HepG2 (cell line): ENCODE measurements around the gene DHRS1. TPM values are rescaled to one million over a fixed set of nuclear protein-coding genes. Genes with fewer than 3 reads are reported as not detected.
A peak's percentile ranks its signal among the peaks of the same experiment; 100 is the strongest.

Experiments used
- ATAC-seq: fragments of 200-7000 bp; cut with Tn5 transposase; 3 replicates; pipeline ENCODE4 v1.9.1; 2020; ENCODE audit warnings: mild to moderate bottlenecking, moderate library complexity
- BruUV-seq: library from RNA; stranded (reverse); fragments of 400-500 nt; replicated peaks from 2 replicates; lab custom pipeline; 2021; lab: Mats Ljungman, UMichigan
- CTCF ChIA-PET: fragments of 300-600 bp; formaldehyde crosslinking; extraction: SDS; loops from one replicate; lab custom pipeline; 2021; ENCODE audit warnings: low total read pairs, inconsistent platforms, low intra/inter-chr PET ratio; lab: Yijun Ruan, JAX
- POLR2A ChIA-PET: fragments of 350-600 bp; sonication (Branson Sonifier 250); formaldehyde crosslinking; loops from one replicate; lab custom pipeline; 2020; ENCODE audit warnings: antibody characterized with exemption, inconsistent platforms; lab: Yijun Ruan, JAX
- DNase-seq: peaks from one replicate; pipeline ENCODE4 v3.0.0-alpha.2; 2015; ENCODE audit warnings: low spot score
- FAIRE-seq: peaks from 3 replicates; lab custom pipeline; 2011; peaks lifted over from hg19 to GRCh38; lab: Jason Lieb, UNC
- H2AFZ ChIP-seq: one replicate; pipeline ENCODE4 v1.6.1; 2011; ENCODE audit warnings: low read length, inconsistent platforms
- H3K27ac ChIP-seq: fragments of 300-600 bp; 3 replicates; pipeline ENCODE4 v1.8.0; 2011; ENCODE audit warnings: mixed run types, mild to moderate bottlenecking, mixed read lengths, low read length, inconsistent platforms; ENCODE audit not compliant: insufficient read depth; ENCODE audit errors: extremely low read length
- H3K27me3 ChIP-seq, 2 experiments: fragments of 200-600 bp in 1 of 2; 2 replicates in 1 of 2; 3 replicates in 1 of 2; pipeline versions ENCODE4 v1.6.0 to v1.8.0; 2011; ENCODE audit warnings: low read length in 2 of 2, mild to moderate bottlenecking in 2 of 2, moderate library complexity in 2 of 2, inconsistent platforms in 1 of 2; ENCODE audit not compliant: insufficient read depth in 2 of 2, control insufficient read depth in 1 of 2
- H3K36me3 ChIP-seq, 2 experiments: fragments of 200-600 bp in 1 of 2; replicated peaks in 1 of 2; 2 replicates in 1 of 2; 3 replicates in 1 of 2; pipeline versions ENCODE4 v1.5.1 to v1.8.0; 2011; ENCODE audit warnings: low read length in 2 of 2, inconsistent platforms in 1 of 2; ENCODE audit not compliant: insufficient read depth in 2 of 2, control insufficient read depth in 1 of 2
- H3K4me1 ChIP-seq: 2 replicates; pipeline ENCODE4 v1.5.1; 2012; ENCODE audit warnings: low read length, inconsistent platforms; ENCODE audit not compliant: insufficient read depth
- H3K4me2 ChIP-seq: 2 replicates; pipeline ENCODE4 v1.6.0; 2011; ENCODE audit warnings: low read depth, low read length, inconsistent platforms
- H3K4me3 ChIP-seq, 3 experiments: fragments of 200-600 bp in 1 of 3; sonication (generic), shearing (Covaris generic) in 1 of 3; replicated peaks in 1 of 3; 2 replicates each; pipeline ENCODE4 v1.5.1; 2011 to 2016; ENCODE audit warnings: low read length in 3 of 3, inconsistent platforms in 2 of 3, low read depth in 2 of 3, mild to moderate bottlenecking in 2 of 3, control low read depth in 1 of 3, mixed read lengths in 1 of 3; ENCODE audit not compliant: insufficient read depth in 1 of 3
- H3K79me2 ChIP-seq: one replicate; pipeline ENCODE4 v1.6.1; 2011; ENCODE audit warnings: low read length, inconsistent platforms; ENCODE audit not compliant: insufficient read depth
- H3K9ac ChIP-seq: 2 replicates; pipeline ENCODE4 v1.6.0; 2011; ENCODE audit warnings: mild to moderate bottlenecking, low read depth, low read length, inconsistent platforms; ENCODE audit not compliant: insufficient read depth
- H3K9me3 ChIP-seq: 2 replicates; pipeline ENCODE4 v1.5.1; 2012; ENCODE audit warnings: mild to moderate bottlenecking, low read length
- H4K20me1 ChIP-seq: 2 replicates; pipeline ENCODE4 v1.6.0; 2011; ENCODE audit warnings: inconsistent platforms, mild to moderate bottlenecking, low read length, moderate library complexity; ENCODE audit not compliant: insufficient read depth
- BRCA1 ChIP-seq: sonication (generic); formaldehyde crosslinking; IDR thresholded peaks from 2 replicates; pipeline ENCODE4 v1.4.0; 2020; ENCODE audit warnings: missing genetic modification reagents
- JUN ChIP-seq: sonication (generic); formaldehyde crosslinking; IDR thresholded peaks from 2 replicates; pipeline ENCODE4 v1.4.0; 2020; ENCODE audit warnings: mild to moderate bottlenecking, missing genetic modification reagents
- ZBTB7A ChIP-seq: sonication (generic); formaldehyde crosslinking; IDR thresholded peaks from 2 replicates; pipeline ENCODE4 v1.8.0; 2022; ENCODE audit warnings: mild to moderate bottlenecking, missing genetic modification reagents
- ZNF616 ChIP-seq: sonication (generic); formaldehyde crosslinking; IDR thresholded peaks from 2 replicates; pipeline ENCODE4 v1.5.0; 2020; ENCODE audit warnings: low read depth, mild to moderate bottlenecking, missing genetic modification reagents
- WGBS: methylation state at CpG from one replicate; pipeline ENCODE4 v1.1.6; 2017; ENCODE audit warnings: low lambda C conversion rate; 5-methylcytosine and 5-hydroxymethylcytosine counted together
- in situ Hi-C: cut with HindIII; loops from 2 replicates; pipeline ENCODE4 v1.10.0; 2017; ENCODE audit warnings: low pct_unique_long_range_greater_than_20kb; ENCODE audit not compliant: extremely low pct_ligation_motif_present
- intact Hi-C: fragments of 100-400 bp; cut with micrococcal nuclease; formaldehyde crosslinking; loops from one replicate; pipeline ENCODE4 v1.10.0; 2022; ENCODE audit not compliant: unreplicated experiment
- polyA plus RNA-seq, 8 experiments: library from polyadenylated mRNA; depleted of rRNA in 3 of 8; stranded (reverse) in 7 of 8; unstranded in 1 of 8; fragments of >200 nt; fragmentation: Illumina TruSeq in 4 of 8; extraction: Trizol in 4 of 8; gene quantifications; 2 replicates each; pipeline versions ENCODE4 v1.2.1 to v1.2.3, GENCODE V29; 2011 to 2016; ENCODE audit warnings: low read depth in 4 of 8, missing spikeins in 1 of 8, mixed read lengths in 1 of 8; ENCODE audit not compliant: insufficient read depth in 1 of 8
- total RNA-seq, 5 experiments: library from RNA; depleted of rRNA; stranded (reverse); fragments of >200 nt; fragmentation: Illumina TruSeq; extraction: Trizol; gene quantifications; 2 replicates each; pipeline ENCODE4 v1.2.3, GENCODE V29; 2016; ENCODE audit warnings: low read depth in 1 of 5
- TF ChIP-seq, protein P1 (sequence below): sonication (generic); formaldehyde crosslinking; IDR thresholded peaks from 2 replicates; pipeline ENCODE4 v1.4.0; 2020; ENCODE audit warnings: missing genetic modification reagents
- TF ChIP-seq, protein P2 (sequence below): sonication (generic); formaldehyde crosslinking; IDR thresholded peaks from 2 replicates; pipeline ENCODE4 v1.9.0; 2021; ENCODE audit warnings: missing genetic modification reagents, mild to moderate bottlenecking, borderline replicate concordance
- TF ChIP-seq, protein P3 (sequence below): sonication (generic); formaldehyde crosslinking; IDR thresholded peaks from 2 replicates; pipeline ENCODE4 v1.5.0; 2020; ENCODE audit warnings: missing genetic modification reagents, mild to moderate bottlenecking, borderline replicate concordance
- TF ChIP-seq, protein P4 (sequence below): sonication (generic); formaldehyde crosslinking; IDR thresholded peaks from 2 replicates; pipeline ENCODE4 v1.5.1; 2020; ENCODE audit warnings: mild to moderate bottlenecking, missing genetic modification reagents, moderate library complexity

DHRS1 gene
- total and polyA plus RNA-seq, 2 of the 13 experiments (the other 11 are each of a cell fraction or from before 2014, with no cell fraction given) = 49.8 to 60.8 TPM

DNA sequence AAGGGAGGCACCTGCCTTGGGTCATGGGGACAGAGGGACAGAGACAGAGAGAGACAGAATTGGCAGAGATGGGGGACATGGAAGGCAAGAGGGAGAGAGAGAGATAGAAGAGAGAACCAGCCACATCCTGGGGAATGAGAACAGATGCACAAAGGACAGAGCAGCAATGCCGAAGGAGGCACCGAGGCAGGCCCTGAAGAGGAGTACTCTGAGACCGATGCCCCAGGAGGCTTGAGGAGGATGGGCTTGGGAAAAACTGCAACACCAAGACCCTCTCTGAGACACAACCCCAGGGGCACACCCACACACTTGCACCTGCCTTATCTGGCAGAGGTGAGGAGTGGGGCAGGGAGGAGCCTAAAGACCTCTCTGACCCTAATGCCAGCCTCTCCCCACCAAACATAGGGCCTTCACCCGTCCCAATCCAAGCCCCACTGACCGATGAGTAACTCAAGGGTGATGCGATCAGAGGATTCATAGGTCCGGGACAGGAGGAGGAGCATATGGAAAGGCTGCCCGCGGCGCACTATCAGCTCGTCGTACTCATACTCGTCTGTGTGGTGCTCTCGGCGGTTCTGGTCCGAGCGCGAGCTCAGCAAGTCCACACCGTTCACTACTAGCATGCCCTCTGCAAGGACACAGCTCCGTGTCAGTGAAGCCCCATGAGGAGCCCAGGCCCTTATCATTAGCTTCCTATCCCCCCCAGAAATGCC lies 38.2 kb downstream of the DHRS1 start (continued):
- TF ChIP-seq, protein P1, sequence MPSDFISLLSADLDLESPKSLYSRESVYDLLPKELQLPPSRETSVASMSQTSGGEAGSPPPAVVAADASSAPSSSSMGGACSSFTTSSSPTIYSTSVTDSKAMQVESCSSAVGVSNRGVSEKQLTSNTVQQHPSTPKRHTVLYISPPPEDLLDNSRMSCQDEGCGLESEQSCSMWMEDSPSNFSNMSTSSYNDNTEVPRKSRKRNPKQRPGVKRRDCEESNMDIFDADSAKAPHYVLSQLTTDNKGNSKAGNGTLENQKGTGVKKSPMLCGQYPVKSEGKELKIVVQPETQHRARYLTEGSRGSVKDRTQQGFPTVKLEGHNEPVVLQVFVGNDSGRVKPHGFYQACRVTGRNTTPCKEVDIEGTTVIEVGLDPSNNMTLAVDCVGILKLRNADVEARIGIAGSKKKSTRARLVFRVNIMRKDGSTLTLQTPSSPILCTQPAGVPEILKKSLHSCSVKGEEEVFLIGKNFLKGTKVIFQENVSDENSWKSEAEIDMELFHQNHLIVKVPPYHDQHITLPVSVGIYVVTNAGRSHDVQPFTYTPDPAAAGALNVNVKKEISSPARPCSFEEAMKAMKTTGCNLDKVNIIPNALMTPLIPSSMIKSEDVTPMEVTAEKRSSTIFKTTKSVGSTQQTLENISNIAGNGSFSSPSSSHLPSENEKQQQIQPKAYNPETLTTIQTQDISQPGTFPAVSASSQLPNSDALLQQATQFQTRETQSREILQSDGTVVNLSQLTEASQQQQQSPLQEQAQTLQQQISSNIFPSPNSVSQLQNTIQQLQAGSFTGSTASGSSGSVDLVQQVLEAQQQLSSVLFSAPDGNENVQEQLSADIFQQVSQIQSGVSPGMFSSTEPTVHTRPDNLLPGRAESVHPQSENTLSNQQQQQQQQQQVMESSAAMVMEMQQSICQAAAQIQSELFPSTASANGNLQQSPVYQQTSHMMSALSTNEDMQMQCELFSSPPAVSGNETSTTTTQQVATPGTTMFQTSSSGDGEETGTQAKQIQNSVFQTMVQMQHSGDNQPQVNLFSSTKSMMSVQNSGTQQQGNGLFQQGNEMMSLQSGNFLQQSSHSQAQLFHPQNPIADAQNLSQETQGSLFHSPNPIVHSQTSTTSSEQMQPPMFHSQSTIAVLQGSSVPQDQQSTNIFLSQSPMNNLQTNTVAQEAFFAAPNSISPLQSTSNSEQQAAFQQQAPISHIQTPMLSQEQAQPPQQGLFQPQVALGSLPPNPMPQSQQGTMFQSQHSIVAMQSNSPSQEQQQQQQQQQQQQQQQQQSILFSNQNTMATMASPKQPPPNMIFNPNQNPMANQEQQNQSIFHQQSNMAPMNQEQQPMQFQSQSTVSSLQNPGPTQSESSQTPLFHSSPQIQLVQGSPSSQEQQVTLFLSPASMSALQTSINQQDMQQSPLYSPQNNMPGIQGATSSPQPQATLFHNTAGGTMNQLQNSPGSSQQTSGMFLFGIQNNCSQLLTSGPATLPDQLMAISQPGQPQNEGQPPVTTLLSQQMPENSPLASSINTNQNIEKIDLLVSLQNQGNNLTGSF (CRISPR knock-in tag) = 0 out of 2 replicates have a peak, but pooled peaks have one; percentile 23
- TF ChIP-seq, protein P2, sequence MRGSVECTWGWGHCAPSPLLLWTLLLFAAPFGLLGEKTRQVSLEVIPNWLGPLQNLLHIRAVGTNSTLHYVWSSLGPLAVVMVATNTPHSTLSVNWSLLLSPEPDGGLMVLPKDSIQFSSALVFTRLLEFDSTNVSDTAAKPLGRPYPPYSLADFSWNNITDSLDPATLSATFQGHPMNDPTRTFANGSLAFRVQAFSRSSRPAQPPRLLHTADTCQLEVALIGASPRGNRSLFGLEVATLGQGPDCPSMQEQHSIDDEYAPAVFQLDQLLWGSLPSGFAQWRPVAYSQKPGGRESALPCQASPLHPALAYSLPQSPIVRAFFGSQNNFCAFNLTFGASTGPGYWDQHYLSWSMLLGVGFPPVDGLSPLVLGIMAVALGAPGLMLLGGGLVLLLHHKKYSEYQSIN (CRISPR knock-in tag) = peak; percentile 60; the same call in 1 of the 2 replicates
- TF ChIP-seq ZNF616 (CRISPR knock-in tag) = no peak

DNA sequence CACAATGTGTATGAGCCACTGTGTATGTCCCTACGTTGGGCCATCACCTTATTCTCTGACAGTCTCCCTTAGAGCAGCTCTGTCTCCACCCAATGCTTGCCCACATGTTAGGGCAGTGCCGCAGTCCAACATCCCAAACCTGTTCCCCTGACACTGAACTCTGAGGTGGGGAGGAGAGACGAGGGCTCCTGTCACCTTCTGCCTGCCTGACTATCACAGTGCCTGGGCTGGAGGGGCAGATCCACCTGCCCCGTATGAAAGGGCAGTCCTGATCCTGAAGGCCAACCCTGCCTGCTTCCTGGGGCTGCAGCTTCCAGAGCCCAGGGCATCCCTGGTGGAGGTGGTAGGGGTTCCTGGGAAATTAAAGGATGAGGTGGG lies 38.8 kb downstream of the DHRS1 start:
- no TSS peak for BruUV-seq
- H3K79me2 ChIP-seq = no peaks in the 10 kb centered on the region
- H3K9me3 ChIP-seq = no peaks in the 10 kb centered on the region
- FAIRE-seq (no peak), ATAC-seq (peak; percentile 16), DNase-seq (no peak)
- intact Hi-C loops (no loop called here), in situ Hi-C loops (no loop called here)
- WGBS = 82% methylated on average over 4 of the region's 4 CpGs
- POLR2A ChIA-PET = interaction anchor here (2.1 to 16.5 kb wide), 3 partner anchors 8 to 20 kb away, joined by 8 to 435 read pairs (median 254); partner anchors contain the start of genes RABGGTA and TINF2
- peaks cover 0 to 7% of the 10 kb centered on the region in 2 experiments; a peak in 1 of 5 replicates for H3K36me3 ChIP-seq
- no peak overlapping the region for H3K4me3 ChIP-seq
- H3K27ac ChIP-seq = no peak overlapping the region
- peaks cover 27% of the 10 kb centered on the region for H3K4me1 ChIP-seq
- H4K20me1 ChIP-seq = no peaks in the 10 kb centered on the region
- no peak overlapping the region for H3K9ac ChIP-seq
- CTCF ChIA-PET = no interaction called here
- no peaks in the 10 kb centered on the region for H3K27me3 ChIP-seq
- H3K4me2 ChIP-seq = 0 out of 2 replicates have a peak overlapping the region, but pooled peaks have one; percentile 16
- H2AFZ ChIP-seq = no peak overlapping the region
- TF ChIP-seq JUN (0 out of 2 replicates have a peak, but pooled peaks have one; percentile 19), BRCA1 (CRISPR knock-in tag) (no peak), ZBTB7A (0 out of 2 replicates have a peak, but pooled peaks have one; percentile 36)
- TF ChIP-seq, protein P3, sequence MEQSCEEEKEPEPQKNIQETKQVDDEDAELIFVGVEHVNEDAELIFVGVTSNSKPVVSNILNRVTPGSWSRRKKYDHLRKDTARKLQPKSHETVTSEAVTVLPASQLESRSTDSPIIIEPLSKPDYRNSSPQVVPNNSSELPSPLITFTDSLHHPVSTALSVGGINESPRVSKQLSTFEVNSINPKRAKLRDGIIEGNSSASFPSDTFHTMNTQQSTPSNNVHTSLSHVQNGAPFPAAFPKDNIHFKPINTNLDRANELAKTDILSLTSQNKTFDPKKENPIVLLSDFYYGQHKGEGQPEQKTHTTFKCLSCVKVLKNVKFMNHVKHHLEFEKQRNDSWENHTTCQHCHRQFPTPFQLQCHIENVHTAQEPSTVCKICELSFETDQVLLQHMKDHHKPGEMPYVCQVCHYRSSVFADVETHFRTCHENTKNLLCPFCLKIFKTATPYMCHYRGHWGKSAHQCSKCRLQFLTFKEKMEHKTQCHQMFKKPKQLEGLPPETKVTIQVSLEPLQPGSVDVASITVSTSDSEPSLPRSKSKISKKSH (CRISPR knock-in tag) = 0 out of 2 replicates have a peak, but pooled peaks have one; percentile 10
- TF ChIP-seq, protein P4, sequence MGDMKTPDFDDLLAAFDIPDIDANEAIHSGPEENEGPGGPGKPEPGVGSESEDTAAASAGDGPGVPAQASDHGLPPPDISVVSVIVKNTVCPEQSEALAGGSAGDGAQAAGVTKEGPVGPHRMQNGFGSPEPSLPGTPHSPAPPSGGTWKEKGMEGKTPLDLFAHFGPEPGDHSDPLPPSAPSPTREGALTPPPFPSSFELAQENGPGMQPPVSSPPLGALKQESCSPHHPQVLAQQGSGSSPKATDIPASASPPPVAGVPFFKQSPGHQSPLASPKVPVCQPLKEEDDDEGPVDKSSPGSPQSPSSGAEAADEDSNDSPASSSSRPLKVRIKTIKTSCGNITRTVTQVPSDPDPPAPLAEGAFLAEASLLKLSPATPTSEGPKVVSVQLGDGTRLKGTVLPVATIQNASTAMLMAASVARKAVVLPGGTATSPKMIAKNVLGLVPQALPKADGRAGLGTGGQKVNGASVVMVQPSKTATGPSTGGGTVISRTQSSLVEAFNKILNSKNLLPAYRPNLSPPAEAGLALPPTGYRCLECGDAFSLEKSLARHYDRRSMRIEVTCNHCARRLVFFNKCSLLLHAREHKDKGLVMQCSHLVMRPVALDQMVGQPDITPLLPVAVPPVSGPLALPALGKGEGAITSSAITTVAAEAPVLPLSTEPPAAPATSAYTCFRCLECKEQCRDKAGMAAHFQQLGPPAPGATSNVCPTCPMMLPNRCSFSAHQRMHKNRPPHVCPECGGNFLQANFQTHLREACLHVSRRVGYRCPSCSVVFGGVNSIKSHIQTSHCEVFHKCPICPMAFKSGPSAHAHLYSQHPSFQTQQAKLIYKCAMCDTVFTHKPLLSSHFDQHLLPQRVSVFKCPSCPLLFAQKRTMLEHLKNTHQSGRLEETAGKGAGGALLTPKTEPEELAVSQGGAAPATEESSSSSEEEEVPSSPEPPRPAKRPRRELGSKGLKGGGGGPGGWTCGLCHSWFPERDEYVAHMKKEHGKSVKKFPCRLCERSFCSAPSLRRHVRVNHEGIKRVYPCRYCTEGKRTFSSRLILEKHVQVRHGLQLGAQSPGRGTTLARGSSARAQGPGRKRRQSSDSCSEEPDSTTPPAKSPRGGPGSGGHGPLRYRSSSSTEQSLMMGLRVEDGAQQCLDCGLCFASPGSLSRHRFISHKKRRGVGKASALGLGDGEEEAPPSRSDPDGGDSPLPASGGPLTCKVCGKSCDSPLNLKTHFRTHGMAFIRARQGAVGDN (CRISPR knock-in tag) = peak; percentile 9; the same call in 1 of the 2 replicates
